ENCODE data around the gene HAX1.

- peak; percentile 100 for TF ChIP-seq CTCF (IDR thresholded peaks at IDR 0.05; ENCODE audit: low read length)
- TF ChIP-seq EZH2phosphoT487 (IDR thresholded peaks at IDR 0.05; ENCODE audit: low read length) = no peak
- no peak for TF ChIP-seq EZH2 (optimal IDR thresholded peaks at IDR 0.05; ENCODE audit: low read depth, low read length)
Measured at GRCh38 chr1:154324669-154325582, 52.5 kb downstream of the HAX1 start, which contains the start of gene ATP8B2.

Measured in MM.1S (cell line).